DOHH2 (cell line): ENCODE data around the gene TDRD12.
"Not testable (repeated sequence)": the region's sequence is repeated elsewhere in the genome, so short reads cannot be mapped to it uniquely, and the experiment has no call there.

ENCODE experiments used
- H3F3A ChIP-seq: fragments of 200-600 bp; sonication (generic), shearing (Covaris generic); 2 replicates; pipeline ENCODE4 v1.6.0; 2016; ENCODE audit warnings: antibody characterized with exemption, mild to moderate bottlenecking; ENCODE audit not compliant: control insufficient read depth, insufficient read depth
- H3K27ac ChIP-seq: fragments of 200-600 bp; sonication (generic); 2 replicates; pipeline ENCODE4 v1.5.1; 2014; ENCODE audit warnings: low read depth, mild to moderate bottlenecking, low read length, moderate library complexity
- H3K27me3 ChIP-seq: fragments of 200-600 bp; sonication (generic); 2 replicates; pipeline ENCODE4 v1.6.1; 2014; ENCODE audit warnings: mild to moderate bottlenecking, low read length, mixed read lengths; ENCODE audit not compliant: control insufficient read depth
- H3K36me3 ChIP-seq: fragments of 200-600 bp; sonication (generic); 2 replicates; pipeline ENCODE4 v1.6.1; 2014; ENCODE audit warnings: mild to moderate bottlenecking, low read length, moderate library complexity, mixed read lengths; ENCODE audit not compliant: control insufficient read depth
- H3K4me1 ChIP-seq: fragments of 200-600 bp; sonication (generic); 2 replicates; pipeline ENCODE4 v1.6.1; 2014; ENCODE audit warnings: mild to moderate bottlenecking, low read length, mixed read lengths; ENCODE audit not compliant: control insufficient read depth
- H3K4me2 ChIP-seq: fragments of 200-600 bp; sonication (generic); 2 replicates; pipeline ENCODE4 v1.6.0; 2014; ENCODE audit warnings: mild to moderate bottlenecking, low read length, moderate library complexity
- H3K4me3 ChIP-seq: fragments of 200-600 bp; sonication (generic); 2 replicates; pipeline ENCODE4 v1.5.1; 2014; ENCODE audit warnings: mild to moderate bottlenecking, low read length, mixed read lengths
- H3K79me2 ChIP-seq: fragments of 200-600 bp; sonication (generic); 2 replicates; pipeline ENCODE4 v1.6.1; 2014; ENCODE audit warnings: mild to moderate bottlenecking, low read length, mixed read lengths; ENCODE audit not compliant: control insufficient read depth
- H3K9me2 ChIP-seq: fragments of 200-600 bp; sonication (generic); replicated peaks from 2 replicates; pipeline ENCODE4 v1.6.1; 2014; ENCODE audit warnings: mild to moderate bottlenecking, low read length, mixed read lengths; ENCODE audit not compliant: control insufficient read depth
- H3K9me3 ChIP-seq: fragments of 200-600 bp; sonication (generic); 2 replicates; pipeline ENCODE4 v1.6.1; 2014; ENCODE audit warnings: antibody characterized with exemption, low read length, mixed read lengths; ENCODE audit not compliant: control insufficient read depth, insufficient read depth
- H4K20me1 ChIP-seq: fragments of 200-600 bp; sonication (generic); 2 replicates; pipeline ENCODE4 v1.6.0; 2014; ENCODE audit warnings: low read depth, mild to moderate bottlenecking, antibody characterized with exemption, low read length, moderate library complexity; ENCODE audit not compliant: control insufficient read depth, insufficient read depth
- EZH2phosphoT487 ChIP-seq: fragments of 200-600 bp; sonication (generic); IDR thresholded peaks from 2 replicates; pipeline ENCODE4 v1.6.1; 2017; ENCODE audit warnings: borderline replicate concordance, mild to moderate bottlenecking, antibody characterized with exemption, low read length, moderate library complexity, mixed read lengths
- TF ChIP-seq, protein P1 (sequence below): fragments of 200-600 bp; sonication (generic); IDR thresholded peaks from one replicate; pipeline ENCODE4 v1.5.1; 2014; ENCODE audit warnings: antibody characterized with exemption, mild to moderate bottlenecking, low read depth, low read length; ENCODE audit not compliant: poor library complexity, severe bottlenecking

TDRD12 gene

DNA sequence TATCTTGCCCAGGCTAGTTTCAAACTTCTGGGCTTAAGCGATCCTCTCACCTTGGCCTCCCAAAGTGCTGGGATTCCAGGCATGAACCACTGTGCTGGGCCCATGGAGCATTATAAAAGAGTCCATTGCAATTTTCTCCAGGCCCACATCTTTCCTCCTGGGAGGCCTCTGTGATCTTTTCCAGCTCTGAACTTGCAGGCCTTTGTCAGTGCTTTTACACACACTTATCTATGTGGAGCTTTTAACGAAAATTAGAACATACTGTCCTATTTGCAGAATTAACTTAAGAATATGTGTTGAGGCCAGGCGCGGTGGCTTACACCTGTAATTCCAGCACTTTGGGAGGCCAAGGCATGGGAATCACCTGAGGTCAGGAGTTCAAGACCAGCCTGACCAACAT lies 23.9 kb downstream of the TDRD12 start:
- H3K36me3 ChIP-seq, result no peaks in the 10 kb centered on the region
- TF ChIP-seq, protein P1, sequence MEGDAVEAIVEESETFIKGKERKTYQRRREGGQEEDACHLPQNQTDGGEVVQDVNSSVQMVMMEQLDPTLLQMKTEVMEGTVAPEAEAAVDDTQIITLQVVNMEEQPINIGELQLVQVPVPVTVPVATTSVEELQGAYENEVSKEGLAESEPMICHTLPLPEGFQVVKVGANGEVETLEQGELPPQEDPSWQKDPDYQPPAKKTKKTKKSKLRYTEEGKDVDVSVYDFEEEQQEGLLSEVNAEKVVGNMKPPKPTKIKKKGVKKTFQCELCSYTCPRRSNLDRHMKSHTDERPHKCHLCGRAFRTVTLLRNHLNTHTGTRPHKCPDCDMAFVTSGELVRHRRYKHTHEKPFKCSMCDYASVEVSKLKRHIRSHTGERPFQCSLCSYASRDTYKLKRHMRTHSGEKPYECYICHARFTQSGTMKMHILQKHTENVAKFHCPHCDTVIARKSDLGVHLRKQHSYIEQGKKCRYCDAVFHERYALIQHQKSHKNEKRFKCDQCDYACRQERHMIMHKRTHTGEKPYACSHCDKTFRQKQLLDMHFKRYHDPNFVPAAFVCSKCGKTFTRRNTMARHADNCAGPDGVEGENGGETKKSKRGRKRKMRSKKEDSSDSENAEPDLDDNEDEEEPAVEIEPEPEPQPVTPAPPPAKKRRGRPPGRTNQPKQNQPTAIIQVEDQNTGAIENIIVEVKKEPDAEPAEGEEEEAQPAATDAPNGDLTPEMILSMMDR, result no peak
- TF ChIP-seq EZH2phosphoT487, result no peak
- no peaks in the 10 kb centered on the region for H3K9me3 ChIP-seq
- no peak overlapping the region for H3K4me2 ChIP-seq
- H4K20me1 ChIP-seq, result no peaks in the 10 kb centered on the region
- H3K79me2 ChIP-seq, result no peaks in the 10 kb centered on the region
- no peak overlapping the region for H3K27ac ChIP-seq
- H3K27me3 ChIP-seq, result peaks cover 8% of the 10 kb centered on the region
- no peaks in the 10 kb centered on the region for H3K9me2 ChIP-seq
- no peaks in the 10 kb centered on the region for H3K4me1 ChIP-seq
- H3K4me3 ChIP-seq, result no peak overlapping the region
- no peaks in the 10 kb centered on the region for H3F3A ChIP-seq

DNA sequence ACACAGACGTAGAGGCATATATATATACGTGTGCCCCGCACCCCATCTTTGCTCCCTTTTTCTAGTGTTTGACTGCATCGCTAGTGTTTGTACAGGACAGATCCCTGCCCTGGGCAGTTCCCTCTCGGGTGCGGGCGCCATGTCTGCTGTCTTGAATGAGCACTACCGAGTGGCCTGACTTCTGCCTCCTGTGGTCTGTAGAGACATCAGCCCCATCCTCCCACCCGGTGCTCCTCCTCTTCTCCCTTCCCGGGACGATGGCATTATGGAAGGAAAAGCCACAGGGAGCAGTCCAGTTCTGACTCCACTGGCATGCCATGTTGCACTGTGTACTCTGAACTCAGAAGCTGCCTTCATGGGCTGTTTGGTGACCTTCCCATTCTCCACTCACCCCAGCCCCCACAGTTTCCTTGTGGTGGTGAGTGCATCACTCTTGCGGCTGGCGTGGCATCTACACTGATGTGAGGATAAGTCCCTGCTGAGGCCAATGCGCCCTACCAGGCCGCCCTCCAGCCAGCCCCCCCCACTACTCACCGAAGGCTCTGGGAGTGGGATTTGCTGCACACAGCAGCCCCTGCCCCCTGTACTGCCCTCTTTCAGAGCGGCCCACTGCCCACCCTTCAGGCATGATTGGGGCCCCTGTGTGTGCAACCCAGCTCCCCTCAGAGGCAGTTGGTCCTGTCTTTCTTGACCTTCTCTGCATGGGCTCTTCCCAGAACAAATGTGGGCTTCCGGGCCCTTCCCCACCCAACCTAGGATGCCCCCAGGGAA lies 25.2 kb downstream of the TDRD12 start:
- no peaks in the 10 kb centered on the region for H3K36me3 ChIP-seq
- no peaks in the 10 kb centered on the region for H3K9me3 ChIP-seq
- H3K27me3 ChIP-seq, result peaks cover 13% of the 10 kb centered on the region
- no peaks in the 10 kb centered on the region for H4K20me1 ChIP-seq
- no peaks in the 10 kb centered on the region for H3F3A ChIP-seq
- no peak overlapping the region for H3K4me2 ChIP-seq
- H3K27ac ChIP-seq, result no peak overlapping the region
- H3K9me2 ChIP-seq, result no peaks in the 10 kb centered on the region
- TF ChIP-seq, protein P1, result no peak
- TF ChIP-seq EZH2phosphoT487, result no peak
- no peak overlapping the region for H3K4me3 ChIP-seq
- H3K79me2 ChIP-seq, result no peaks in the 10 kb centered on the region
- H3K4me1 ChIP-seq, result no peaks in the 10 kb centered on the region

DNA sequence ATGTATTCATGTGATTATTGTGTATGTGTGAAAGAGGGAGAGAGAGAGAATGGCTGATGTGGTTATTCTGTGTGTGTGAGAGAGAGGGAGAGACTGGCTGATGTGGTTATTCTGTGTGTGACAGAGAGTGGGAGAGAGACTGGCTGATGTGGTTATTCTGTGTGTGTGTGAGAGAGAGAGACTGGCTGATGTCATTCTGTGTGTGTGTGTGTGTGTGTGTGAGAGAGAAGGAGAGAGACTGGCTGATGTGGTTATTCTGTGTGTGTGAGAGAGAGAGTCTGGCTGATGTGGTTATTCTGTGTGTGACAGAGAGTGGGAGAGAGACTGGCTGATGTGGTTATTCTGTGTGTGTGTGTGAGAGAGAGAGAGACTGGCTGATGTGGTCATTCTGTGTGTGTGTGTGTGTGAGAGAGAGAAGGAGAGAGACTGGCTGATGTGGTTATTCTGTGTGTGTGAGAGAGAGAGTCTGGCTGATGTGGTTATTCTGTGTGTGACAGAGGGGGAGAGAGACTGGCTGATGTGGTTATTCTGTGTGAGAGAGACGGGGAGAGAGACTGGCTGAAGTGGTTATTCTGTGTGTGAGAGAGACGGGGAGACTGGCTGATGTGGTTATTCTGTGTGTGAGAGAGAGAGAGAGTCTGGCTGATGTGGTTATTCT lies 26.2 kb downstream of the TDRD12 start:
- H3F3A ChIP-seq, H3K4me1 ChIP-seq, H4K20me1 ChIP-seq, H3K4me3 ChIP-seq, H3K79me2 ChIP-seq, H3K9me2 ChIP-seq, H3K4me2 ChIP-seq, H3K36me3 ChIP-seq, H3K27ac ChIP-seq, H3K9me3 ChIP-seq: not testable (repeated sequence)
- H3K27me3 ChIP-seq, result peaks cover 13% of the 10 kb centered on the region

DNA sequence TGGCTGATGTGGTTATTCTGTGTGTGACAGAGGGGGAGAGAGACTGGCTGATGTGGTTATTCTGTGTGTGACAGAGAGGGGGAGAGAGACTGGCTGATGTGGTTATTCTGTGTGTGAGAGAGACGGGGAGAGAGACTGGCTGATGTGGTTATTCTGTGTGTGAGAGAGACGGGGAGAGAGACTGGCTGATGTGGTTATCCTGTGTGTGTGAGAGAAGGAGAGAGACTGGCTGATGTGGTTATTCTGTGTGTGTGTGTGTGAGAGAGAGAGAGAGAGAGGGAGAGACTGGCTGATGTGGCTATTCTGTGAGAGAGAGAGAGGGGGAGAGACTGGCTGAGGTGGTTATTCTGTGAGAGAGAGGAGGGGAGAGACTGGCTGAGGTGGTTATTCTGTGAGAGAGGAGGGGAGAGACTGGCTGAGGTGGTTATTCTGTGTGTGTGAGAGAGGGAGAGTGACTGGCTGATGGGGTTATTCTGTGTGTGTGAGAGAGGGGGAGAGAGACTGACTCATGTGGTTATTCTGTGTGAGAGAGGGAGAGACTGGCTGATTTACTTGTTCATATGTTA lies 27.1 kb downstream of the TDRD12 start:
- H3K4me1 ChIP-seq, H3K4me2 ChIP-seq, H4K20me1 ChIP-seq, H3K36me3 ChIP-seq, H3K9me3 ChIP-seq, H3K4me3 ChIP-seq, H3K9me2 ChIP-seq, H3K27ac ChIP-seq, H3F3A ChIP-seq, H3K79me2 ChIP-seq: not testable (repeated sequence)
- peaks cover 13% of the 10 kb centered on the region for H3K27me3 ChIP-seq
